ENCODE results near the gene SLC52A3.

DNA sequence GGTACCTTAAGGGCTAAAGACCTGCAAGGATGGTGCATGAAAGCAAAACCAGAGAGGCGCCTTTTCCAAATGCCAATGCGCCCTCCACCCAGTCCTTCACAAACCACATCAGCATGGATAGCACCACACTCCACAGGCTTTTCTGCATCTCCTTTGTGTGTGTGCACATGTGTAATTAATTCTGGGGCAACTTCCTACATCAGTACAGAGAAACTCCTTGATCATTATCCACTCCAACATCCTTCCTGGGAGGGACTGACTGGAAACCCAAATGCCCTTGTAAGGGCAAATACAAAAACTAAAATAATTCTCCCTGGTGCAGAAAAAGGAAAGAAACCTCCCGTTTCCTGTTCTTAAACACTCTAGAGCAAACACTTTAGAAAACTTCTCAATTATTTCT lies 10.8 kb downstream of the SLC52A3 start:
- TF ChIP-seq, protein P1, sequence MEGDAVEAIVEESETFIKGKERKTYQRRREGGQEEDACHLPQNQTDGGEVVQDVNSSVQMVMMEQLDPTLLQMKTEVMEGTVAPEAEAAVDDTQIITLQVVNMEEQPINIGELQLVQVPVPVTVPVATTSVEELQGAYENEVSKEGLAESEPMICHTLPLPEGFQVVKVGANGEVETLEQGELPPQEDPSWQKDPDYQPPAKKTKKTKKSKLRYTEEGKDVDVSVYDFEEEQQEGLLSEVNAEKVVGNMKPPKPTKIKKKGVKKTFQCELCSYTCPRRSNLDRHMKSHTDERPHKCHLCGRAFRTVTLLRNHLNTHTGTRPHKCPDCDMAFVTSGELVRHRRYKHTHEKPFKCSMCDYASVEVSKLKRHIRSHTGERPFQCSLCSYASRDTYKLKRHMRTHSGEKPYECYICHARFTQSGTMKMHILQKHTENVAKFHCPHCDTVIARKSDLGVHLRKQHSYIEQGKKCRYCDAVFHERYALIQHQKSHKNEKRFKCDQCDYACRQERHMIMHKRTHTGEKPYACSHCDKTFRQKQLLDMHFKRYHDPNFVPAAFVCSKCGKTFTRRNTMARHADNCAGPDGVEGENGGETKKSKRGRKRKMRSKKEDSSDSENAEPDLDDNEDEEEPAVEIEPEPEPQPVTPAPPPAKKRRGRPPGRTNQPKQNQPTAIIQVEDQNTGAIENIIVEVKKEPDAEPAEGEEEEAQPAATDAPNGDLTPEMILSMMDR (IDR thresholded peaks at IDR 0.05) = no peak
- TF ChIP-seq POLR2A (IDR thresholded peaks at IDR 0.05) = no peak

Data from Peyer's patch (tissue), 4 donors.